Kidney capillary endothelial cell (primary cell): ENCODE measurements around the gene CYP4V2.

ENCODE experiments used
- DNase-seq: peaks from one replicate; pipeline ENCODE4 v3.0.0-alpha.2; 2018; ENCODE audit warnings: low spot score

CYP4V2 gene

GRCh38 chr4:186191200-186192065 lies at the start of gene CYP4V2:
Gene CYP4V2 (plus strand): TSS chr4:186191567. CDS start chr4:186191824, 257 bp downstream.
- peak; percentile 74 for DNase-seq

- peak; percentile 31 for DNase-seq
Observed at GRCh38 chr4:186144198-186144945, 47.0 kb upstream of the CYP4V2 start.

GRCh38 chr4:186144946-186145569 lies 46.3 kb upstream of the CYP4V2 start:
- peak; percentile 38 for DNase-seq

- no peak for DNase-seq
Observed at GRCh38 chr4:186146458-186146857, 44.9 kb upstream of the CYP4V2 start.

DNA sequence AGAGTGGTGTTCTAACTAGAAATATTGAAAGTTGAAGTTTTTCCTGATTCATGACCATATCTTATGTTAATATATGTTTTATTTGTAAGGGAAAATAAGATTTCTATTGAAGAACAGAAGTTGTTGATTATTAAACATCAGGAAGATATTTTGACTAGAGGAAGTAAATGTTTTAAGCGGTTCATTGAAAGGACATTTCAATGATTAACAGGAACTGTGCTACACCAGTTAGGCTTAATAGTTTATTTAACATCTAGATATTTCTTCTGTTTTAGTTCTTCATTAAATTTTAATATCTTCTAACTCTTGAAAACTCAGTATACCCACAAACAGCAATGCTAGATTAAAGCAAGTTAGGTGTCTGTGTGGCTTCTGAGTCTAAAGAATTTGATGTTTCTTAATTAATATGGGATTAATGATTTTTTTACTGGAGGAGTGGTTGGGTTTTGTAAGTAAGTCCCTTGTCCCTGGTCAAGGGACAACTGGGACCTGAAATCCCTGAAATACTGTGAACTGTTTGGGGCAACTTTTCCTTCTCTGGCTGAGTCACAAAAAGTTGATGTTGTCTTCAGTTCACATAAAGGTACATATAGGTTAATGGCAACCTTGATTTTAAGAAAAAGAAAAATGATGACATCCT lies 42.9 kb upstream of the CYP4V2 start:
- DNase-seq: no peak

DNA sequence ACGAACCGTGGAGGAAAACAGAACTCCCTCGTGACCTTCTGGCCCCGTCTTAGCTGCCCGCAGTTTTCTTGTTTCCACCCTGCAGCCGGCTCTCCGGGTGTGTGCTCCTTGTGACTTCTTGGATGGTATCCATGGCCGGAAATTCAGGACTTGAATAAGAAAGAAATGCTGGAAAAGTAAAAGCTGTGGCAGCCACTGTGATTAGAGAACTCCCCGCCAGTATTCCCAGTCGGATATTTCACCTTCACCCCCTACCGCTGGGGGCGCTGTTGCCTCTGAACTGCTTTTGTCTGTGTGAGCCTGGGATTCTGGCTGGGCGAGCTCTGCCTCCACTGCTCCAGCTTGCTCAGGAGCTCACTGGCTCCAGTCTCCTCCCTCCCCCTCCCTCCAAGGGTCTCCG lies 41.5 kb upstream of the CYP4V2 start:
- no peak for DNase-seq

GRCh38 chr4:186150926-186151325 lies 40.4 kb upstream of the CYP4V2 start:
- DNase-seq: no peak

DNA sequence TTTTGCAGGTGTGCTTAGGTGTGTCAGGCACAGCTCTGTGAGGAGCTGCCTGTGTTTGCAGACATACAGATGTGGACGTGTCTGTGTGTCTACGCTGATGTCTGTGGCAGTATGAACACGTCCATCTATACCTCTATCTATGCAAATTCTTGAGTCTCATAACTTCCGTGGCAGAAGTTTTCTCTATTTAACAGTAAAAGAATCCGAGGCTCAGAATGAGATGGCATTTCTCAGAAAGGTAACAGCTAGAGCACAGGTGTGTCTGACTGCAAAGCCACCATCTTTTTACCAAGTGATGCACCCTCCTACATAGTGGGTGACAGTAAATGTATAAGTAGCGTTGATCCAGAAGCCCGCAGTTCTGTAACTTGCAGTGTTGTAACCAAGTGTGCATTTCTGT lies 39.9 kb upstream of the CYP4V2 start:
- no peak for DNase-seq

DNA sequence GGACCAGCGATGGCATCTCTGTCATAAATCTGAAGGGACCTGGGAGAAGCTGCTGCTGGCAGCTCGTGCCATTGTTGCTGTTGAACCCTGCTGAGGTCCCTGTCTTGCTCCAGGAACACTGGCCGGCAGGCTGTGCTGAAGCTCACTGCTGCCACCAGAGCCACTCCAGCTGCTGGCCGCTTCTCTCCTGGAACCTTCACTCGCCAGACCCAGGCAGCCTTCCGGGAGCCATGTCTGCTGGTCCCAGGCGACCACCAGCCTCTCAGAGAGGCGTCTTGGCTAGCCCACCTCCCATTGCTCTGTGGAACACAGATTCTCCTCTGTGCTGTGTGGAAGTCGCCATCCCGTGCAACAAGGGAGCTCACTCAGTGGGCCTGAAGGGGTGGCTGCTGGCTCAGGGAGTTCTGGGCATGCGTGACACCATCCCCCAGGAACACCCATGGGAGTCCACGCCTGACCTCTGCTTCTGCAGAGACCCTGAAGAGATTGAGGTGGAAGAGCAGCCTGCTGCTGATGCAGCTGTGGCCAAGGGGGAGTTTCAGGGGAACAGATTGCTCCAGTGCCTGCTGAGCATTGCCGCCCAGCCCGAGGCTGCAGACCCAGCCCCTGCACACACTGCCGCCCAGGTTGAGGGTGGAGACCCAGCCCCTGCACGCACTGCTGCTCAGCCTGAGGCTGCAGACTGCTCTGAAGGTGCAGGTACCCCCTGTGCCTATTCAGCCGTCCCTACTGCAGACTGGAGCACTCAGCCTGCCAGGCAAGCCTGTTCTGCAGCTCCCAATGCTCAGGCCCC lies 33.1 kb upstream of the CYP4V2 start:
- DNase-seq: no peak

DNA sequence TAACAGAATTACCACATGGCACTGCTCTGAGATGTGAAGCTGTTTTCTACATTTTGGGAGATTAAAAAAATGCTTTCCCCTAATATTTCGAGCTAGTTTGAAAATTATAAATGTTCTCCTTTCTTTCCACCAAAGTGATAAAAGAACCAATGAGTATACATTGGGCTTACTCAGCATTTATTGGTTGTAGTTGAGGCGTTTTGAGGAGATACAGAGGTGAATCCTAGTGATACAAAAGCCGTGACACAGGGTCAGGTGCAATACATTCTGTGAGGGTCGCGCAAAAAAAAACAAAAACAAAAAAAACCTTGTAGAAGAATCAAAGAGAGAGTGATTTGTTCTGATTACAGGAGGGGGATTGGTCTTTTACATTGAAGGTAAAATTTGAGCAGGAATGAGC lies 32.4 kb upstream of the CYP4V2 start:
- DNase-seq: no peak

DNA sequence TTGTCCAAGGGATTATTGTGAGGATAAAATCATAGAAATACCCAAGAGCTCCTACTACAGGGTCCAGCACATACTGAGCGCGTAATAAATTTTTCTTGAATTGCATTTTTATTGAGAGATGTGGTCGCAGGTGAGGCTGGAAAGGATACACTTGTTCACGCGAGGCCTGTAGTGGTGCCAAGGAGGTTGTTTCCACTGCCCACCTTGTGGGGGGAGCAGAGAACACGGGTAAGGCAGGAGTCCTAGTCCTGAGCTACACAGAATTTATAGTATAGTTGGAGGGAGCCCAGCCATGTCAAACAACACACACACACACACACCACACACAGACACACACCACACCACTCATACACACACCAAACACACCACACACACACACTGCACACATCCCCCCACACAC lies 31.8 kb upstream of the CYP4V2 start:
- no peak for DNase-seq

DNA sequence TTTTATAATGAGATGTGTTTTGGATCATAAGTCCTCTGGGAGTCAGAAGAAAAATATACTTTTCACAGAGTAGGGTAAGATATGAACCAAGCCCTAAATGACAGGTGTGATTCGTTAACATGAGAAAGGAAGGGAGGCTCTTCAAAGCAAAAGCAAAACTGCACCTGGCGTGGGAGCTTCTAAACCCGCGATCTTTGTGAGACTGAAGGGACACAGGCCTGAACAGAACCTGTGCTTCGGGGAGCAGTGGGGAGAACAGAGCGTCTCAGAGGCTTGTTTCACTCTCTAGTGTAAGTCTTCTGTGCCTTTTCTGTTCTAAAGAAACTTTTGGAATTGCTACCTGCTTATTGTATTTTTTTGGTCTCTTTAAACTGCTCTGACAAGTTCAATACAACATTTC lies 30.2 kb upstream of the CYP4V2 start:
- DNase-seq: no peak

- no peak for DNase-seq
Observed at GRCh38 chr4:186166852-186167512, 24.4 kb upstream of the CYP4V2 start.

- no peak for DNase-seq
Observed at GRCh38 chr4:186167605-186168004, 23.8 kb upstream of the CYP4V2 start.

DNA sequence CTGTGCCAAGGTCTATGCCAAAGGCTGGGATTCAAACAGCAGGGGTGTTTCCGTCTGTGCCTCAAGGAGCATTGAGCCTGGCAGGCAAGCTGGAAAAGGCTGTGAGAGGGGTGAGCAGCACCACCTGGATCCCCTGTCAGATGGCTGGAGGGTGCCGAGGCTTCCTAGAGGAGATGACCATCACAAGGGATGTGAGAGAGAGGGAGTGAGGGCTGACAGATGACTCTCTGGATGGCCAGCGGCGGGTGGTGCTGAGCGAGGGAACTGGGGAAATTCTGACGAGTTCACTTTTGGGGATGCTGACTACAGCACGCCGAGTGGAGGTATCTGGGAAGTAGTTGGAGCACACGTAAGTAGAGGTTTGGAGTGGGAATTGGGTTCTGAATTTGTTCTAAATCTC lies 22.6 kb upstream of the CYP4V2 start:
- DNase-seq: no peak

GRCh38 chr4:186169333-186169944 lies 21.9 kb upstream of the CYP4V2 start:
- no peak for DNase-seq

DNA sequence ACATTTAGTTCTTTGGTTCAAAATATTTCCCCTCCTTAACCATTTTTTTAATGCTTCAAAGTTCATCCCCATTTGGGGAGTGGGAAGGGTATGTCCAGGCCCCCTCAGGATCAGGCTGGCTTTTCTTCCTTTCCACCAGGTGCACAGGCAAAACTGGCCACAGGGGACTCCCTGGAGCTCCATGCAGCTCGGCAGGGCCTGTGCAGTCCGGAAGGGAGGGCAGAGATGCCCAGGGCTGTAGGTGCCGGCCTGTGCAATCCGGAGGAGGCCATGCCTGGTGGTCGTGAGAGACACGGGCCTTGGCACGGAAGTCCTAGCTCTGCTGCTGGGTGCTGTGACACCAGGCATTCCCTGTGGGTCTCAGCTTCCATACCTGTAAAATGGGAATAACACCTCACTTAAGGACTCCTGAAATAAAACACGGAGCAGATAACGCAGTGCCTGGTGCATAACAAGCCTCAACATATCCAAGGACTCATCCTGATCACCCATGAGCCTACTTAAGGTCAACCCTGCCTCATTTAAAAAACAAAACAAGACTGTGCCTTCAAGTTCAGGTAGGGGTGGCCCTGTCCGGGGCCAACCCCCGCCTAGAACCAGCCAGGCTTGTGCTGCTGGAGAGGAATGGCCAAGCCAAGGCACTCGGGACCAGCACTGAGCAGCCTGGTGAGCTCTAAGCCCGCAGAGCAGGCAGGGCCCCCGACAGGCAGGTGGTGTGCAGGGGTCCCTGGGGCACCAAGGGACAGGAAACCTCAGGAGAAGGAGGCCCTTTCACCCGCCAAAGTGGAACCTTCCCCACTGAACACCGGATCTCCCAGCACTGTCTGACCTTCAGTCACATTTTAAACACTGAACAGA lies 21.2 kb upstream of the CYP4V2 start:
- DNase-seq: no peak

GRCh38 chr4:186170966-186171365 lies 20.4 kb upstream of the CYP4V2 start:
- no peak for DNase-seq

GRCh38 chr4:186172546-186172945 lies 18.8 kb upstream of the CYP4V2 start:
- no peak for DNase-seq

- no peak for DNase-seq
Observed at GRCh38 chr4:186188107-186188506, 3.3 kb upstream of the CYP4V2 start.
